ENCODE measurements around the gene SPATA31C2.

DNA sequence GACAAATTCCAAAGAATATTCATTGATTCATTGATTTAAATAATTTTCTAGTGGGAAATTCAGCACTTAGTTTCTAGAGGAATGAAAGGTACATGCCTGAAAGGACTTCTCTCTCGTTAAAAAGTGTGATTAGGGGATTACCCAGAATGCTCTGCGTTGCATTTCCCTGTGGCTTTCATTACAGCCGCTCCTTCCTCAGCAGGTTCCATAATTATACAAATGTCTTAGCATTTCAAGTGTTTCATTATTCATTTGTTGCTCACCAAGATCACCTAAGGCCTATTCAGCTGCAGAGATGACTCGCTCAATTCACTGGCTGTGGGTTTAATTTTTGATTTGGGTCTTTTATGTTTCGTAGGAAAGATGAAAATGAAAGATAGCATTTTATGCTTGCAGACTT is 52.8 kb downstream of the SPATA31C2 start:
- TF ChIP-seq TCF4 (CRISPR knock-in tag; IDR thresholded peaks at IDR 0.05; ENCODE audit: borderline replicate concordance) = no peak
- TF ChIP-seq ZNF565 (CRISPR knock-in tag; conservative IDR thresholded peaks at IDR 0.05; ENCODE audit: low read depth) = no peak
- no peak for TF ChIP-seq PATZ1 (CRISPR knock-in tag; IDR thresholded peaks at IDR 0.05; ENCODE audit: borderline replicate concordance)
- no peak for TF ChIP-seq CREB5 (CRISPR knock-in tag; IDR thresholded peaks at IDR 0.05; ENCODE audit: low read depth)
- TF ChIP-seq ZFP3 (CRISPR knock-in tag; IDR thresholded peaks at IDR 0.05) = no peak
- no peak for TF ChIP-seq RARB (CRISPR knock-in tag; IDR thresholded peaks at IDR 0.05)
- TF ChIP-seq PPARA (CRISPR knock-in tag; IDR thresholded peaks at IDR 0.05; ENCODE audit: borderline replicate concordance) = no peak
- TF ChIP-seq TSHZ2 (CRISPR knock-in tag; IDR thresholded peaks at IDR 0.05) = no peak
- TF ChIP-seq ZNF8 (CRISPR knock-in tag; IDR thresholded peaks at IDR 0.05) = no peak
- TF ChIP-seq ZC3H10 (CRISPR knock-in tag; IDR thresholded peaks at IDR 0.05) = no peak
- no peak for TF ChIP-seq ZNF70 (CRISPR knock-in tag; IDR thresholded peaks at IDR 0.05)

Measured in SK-N-SH treated with all-trans-retinoic acid at 6 μM for 48 hours (cell line).